ENCODE measurements around the gene SHCBP1. TPM values are rescaled to one million over a fixed set of nuclear protein-coding genes. Genes with fewer than 3 reads are reported as not detected.
A peak's percentile ranks its signal among the peaks of the same experiment; 100 is the strongest.

Gene SHCBP1
- total and polyA plus RNA-seq, 9 of the 15 experiments (the other 6 are each of a cell fraction or from before 2014, with no cell fraction given) = 6.2 to 29.6 (median 19.7) TPM

DNA sequence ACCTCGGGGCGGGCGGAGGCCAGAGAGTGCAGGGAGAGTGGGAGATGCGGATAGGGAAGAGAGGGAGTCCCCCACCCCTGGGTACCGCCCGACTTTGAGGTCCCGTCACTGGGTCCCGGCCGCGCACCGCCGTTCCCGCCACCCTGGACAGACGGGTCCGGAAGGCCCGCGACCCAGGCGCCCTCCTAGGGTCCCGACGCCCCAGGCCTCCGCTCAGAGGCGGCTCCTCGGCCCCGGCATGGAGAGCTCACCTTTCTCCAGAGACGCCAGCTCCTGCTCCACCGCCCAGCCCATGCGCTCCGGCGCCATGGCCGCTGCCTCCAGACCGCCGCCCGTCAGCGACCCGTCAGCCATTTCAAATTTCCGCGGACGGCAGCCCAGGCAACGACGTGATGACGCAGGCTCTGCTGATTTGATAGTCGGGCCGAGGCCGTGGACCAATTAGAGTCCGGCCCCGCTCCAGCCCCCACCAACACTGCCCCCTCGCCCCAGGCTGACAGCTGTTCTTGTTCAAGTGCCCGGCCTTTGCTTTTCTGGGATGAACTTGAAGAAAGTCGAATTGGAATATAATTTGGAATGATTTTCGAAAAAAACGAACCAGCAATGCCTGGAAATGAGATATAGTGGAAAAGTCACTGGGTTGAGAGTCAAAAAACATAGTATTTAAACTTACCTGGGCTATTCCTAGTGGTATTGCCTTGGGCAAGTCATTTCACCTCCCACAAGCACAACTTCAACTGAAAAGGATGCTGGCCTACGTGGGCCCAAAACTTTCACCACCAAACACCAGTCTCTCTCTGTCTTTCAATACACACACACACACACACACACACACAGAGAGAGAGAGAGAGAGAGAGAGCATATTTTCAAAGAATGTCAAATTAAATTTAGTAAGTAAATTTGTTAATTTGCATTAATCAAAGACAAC lies at the start of gene SHCBP1 (continued):
- no peak for TF ChIP-seq BRF1 (IDR thresholded peaks at IDR 0.05; ENCODE audit: borderline replicate concordance, extremely low read depth, insufficient read length)
- TF ChIP-seq HEY1 (CRISPR knock-in tag; IDR thresholded peaks at IDR 0.05; ENCODE audit: borderline replicate concordance) = no peak
- peak; percentile 59; the same call in 1 of the 2 replicates for TF ChIP-seq FOXP1 (CRISPR knock-in tag; IDR thresholded peaks at IDR 0.05)
- TF ChIP-seq ZNF24 (IDR thresholded peaks at IDR 0.05) = no peak
- no peak for TF ChIP-seq ZNF224 (CRISPR knock-in tag; IDR thresholded peaks at IDR 0.05)
- TF ChIP-seq HNRNPL (IDR thresholded peaks at IDR 0.05; ENCODE audit: low read depth, low read length) = 0 out of 2 replicates have a peak, but pooled peaks have one; percentile 25
- no peak for TF ChIP-seq ETV6 (IDR thresholded peaks at IDR 0.05; ENCODE audit: borderline replicate concordance in 1 of 2, low read depth in 2 of 2, low read length in 1 of 2)
- peak; percentile 59; the same call in 1 of the 2 replicates for TF ChIP-seq ETV6 (CRISPR knock-in tag; IDR thresholded peaks at IDR 0.05; ENCODE audit: borderline replicate concordance)
- no peak for TF ChIP-seq HNRNPK (IDR thresholded peaks at IDR 0.05; ENCODE audit: low read depth, low read length, poor library complexity, severe bottlenecking)
- TF ChIP-seq, protein P1, sequence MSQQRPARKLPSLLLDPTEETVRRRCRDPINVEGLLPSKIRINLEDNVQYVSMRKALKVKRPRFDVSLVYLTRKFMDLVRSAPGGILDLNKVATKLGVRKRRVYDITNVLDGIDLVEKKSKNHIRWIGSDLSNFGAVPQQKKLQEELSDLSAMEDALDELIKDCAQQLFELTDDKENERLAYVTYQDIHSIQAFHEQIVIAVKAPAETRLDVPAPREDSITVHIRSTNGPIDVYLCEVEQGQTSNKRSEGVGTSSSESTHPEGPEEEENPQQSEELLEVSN (IDR thresholded peaks at IDR 0.05; ENCODE audit: borderline replicate concordance in 1 of 2, extremely low read depth in 1 of 2, insufficient read depth in 1 of 2, insufficient read length in 1 of 2, low read depth in 1 of 2, low read length in 1 of 2, poor library complexity in 1 of 2, severe bottlenecking in 1 of 2) = peak; percentile 38 to 61
- TF ChIP-seq, protein P2, sequence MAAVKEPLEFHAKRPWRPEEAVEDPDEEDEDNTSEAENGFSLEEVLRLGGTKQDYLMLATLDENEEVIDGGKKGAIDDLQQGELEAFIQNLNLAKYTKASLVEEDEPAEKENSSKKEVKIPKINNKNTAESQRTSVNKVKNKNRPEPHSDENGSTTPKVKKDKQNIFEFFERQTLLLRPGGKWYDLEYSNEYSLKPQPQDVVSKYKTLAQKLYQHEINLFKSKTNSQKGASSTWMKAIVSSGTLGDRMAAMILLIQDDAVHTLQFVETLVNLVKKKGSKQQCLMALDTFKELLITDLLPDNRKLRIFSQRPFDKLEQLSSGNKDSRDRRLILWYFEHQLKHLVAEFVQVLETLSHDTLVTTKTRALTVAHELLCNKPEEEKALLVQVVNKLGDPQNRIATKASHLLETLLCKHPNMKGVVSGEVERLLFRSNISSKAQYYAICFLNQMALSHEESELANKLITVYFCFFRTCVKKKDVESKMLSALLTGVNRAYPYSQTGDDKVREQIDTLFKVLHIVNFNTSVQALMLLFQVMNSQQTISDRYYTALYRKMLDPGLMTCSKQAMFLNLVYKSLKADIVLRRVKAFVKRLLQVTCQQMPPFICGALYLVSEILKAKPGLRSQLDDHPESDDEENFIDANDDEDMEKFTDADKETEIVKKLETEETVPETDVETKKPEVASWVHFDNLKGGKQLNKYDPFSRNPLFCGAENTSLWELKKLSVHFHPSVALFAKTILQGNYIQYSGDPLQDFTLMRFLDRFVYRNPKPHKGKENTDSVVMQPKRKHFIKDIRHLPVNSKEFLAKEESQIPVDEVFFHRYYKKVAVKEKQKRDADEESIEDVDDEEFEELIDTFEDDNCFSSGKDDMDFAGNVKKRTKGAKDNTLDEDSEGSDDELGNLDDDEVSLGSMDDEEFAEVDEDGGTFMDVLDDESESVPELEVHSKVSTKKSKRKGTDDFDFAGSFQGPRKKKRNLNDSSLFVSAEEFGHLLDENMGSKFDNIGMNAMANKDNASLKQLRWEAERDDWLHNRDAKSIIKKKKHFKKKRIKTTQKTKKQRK (IDR thresholded peaks at IDR 0.05; ENCODE audit: borderline replicate concordance, low read depth, low read length) = no peak
- no peak for TF ChIP-seq MECOM (CRISPR knock-in tag; IDR thresholded peaks at IDR 0.05)
- TF ChIP-seq SREBF1 (IDR thresholded peaks at IDR 0.05; ENCODE audit: borderline replicate concordance, low read depth, low read length) = no peak
- peak; percentile 94 for TF ChIP-seq MYBL2 (IDR thresholded peaks at IDR 0.05; ENCODE audit: low read depth)
- TF ChIP-seq MYBL2 (CRISPR knock-in tag; IDR thresholded peaks at IDR 0.05; ENCODE audit: borderline replicate concordance) = no peak
- peak; percentile 81 to 98 (median 90) for TF ChIP-seq YY1 (IDR thresholded peaks at IDR 0.05; ENCODE audit: borderline replicate concordance in 1 of 3, control insufficient read depth in 1 of 3, extremely low read depth in 1 of 3, insufficient read depth in 3 of 3, insufficient read length in 1 of 3, insufficient replicate concordance in 2 of 3, low read depth in 1 of 3, low read length in 2 of 3)
- TF ChIP-seq KLF10 (CRISPR knock-in tag; IDR thresholded peaks at IDR 0.05) = no peak
- TF ChIP-seq HNRNPLL (IDR thresholded peaks at IDR 0.05; ENCODE audit: low read depth, low read length, poor library complexity, severe bottlenecking) = peak; percentile 40
- TF ChIP-seq SRSF1 (IDR thresholded peaks at IDR 0.05; ENCODE audit: low read depth, low read length) = no peak
- 0 out of 2 replicates have a peak, but pooled peaks have one; percentile 12 for TF ChIP-seq SMARCA4 (IDR thresholded peaks at IDR 0.05)

Data from K562 (cell line).